ENCODE results near the gene ZER1.
A peak's percentile ranks its signal among the peaks of the same experiment; 100 is the strongest.

ZER1 gene

GRCh38 chr9:128732576-128732975 is 39.2 kb downstream of the ZER1 start:
- DNase-seq, result no peak

- no peak for DNase-seq
Measured at GRCh38 chr9:128731691-128732090, 40.0 kb downstream of the ZER1 start.

- no peak for DNase-seq
Measured at GRCh38 chr9:128731093-128731492, 40.6 kb downstream of the ZER1 start.

GRCh38 chr9:128729766-128730517 is 41.8 kb downstream of the ZER1 start:
- DNase-seq, result no peak

- DNase-seq, result no peak
Measured at GRCh38 chr9:128729302-128729701, 42.4 kb downstream of the ZER1 start.

GRCh38 chr9:128728298-128728697 is 43.4 kb downstream of the ZER1 start:
- no peak for DNase-seq

- no peak for DNase-seq
Measured at GRCh38 chr9:128727640-128728248, 44.0 kb downstream of the ZER1 start.

GRCh38 chr9:128724744-128725211 is 46.9 kb downstream of the ZER1 start:
- no peak for DNase-seq

- DNase-seq, result peak; percentile 97
Measured at GRCh38 chr9:128723866-128724743, 47.6 kb downstream of the ZER1 start, which contains the start of gene ZDHHC12. ZDHHC12 (minus strand) TSS chr9:128724127; CDS start chr9:128724093, 34 bp downstream.

GRCh38 chr9:128723352-128723865 is 48.3 kb downstream of the ZER1 start:
- no peak for DNase-seq

- no peak for DNase-seq
Measured at GRCh38 chr9:128722380-128723351, 49.1 kb downstream of the ZER1 start.

GRCh38 chr9:128721487-128722010 is 50.2 kb downstream of the ZER1 start:
- no peak for DNase-seq

GRCh38 chr9:128720841-128721486 is 50.8 kb downstream of the ZER1 start:
- DNase-seq, result no peak

GRCh38 chr9:128719919-128720605 is 51.7 kb downstream of the ZER1 start:
- DNase-seq, result no peak

GRCh38 chr9:128718475-128718874 is 53.3 kb downstream of the ZER1 start:
- DNase-seq, result no peak

GRCh38 chr9:128718047-128718446 is 53.7 kb downstream of the ZER1 start:
- DNase-seq, result no peak

- no peak for DNase-seq
Measured at GRCh38 chr9:128716581-128717254, 55.0 kb downstream of the ZER1 start.

- no peak for DNase-seq
Measured at GRCh38 chr9:128715436-128715750, 56.3 kb downstream of the ZER1 start.

- no peak for DNase-seq
Measured at GRCh38 chr9:128714586-128715435, 56.9 kb downstream of the ZER1 start.

All from NCI-H1048 (cell line).